ENCODE data around the gene AHCYL1.

DNA sequence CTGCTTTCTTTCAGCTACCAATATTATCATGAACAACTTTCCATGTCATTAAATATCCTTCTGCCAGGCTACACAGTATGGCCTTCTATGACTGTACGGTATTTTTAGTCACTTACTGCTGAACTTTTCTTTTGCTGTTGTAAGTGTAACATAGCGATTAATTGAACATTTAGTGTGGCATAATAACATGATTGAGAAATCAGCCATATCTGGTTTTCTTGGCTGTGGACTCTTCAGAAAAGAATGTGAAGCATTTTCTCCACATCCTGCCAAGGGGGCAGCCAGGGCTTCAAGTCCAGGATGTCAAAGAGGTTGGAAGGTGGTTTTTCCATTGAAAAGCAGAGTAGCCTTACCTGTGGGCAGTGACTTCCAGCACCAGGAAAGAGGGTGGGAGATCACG, 8.8 kb upstream of the AHCYL1 start:
- TF ChIP-seq POLR2AphosphoS5 (IDR thresholded peaks at IDR 0.05; ENCODE audit: low read depth, low read length) (no peak), POLR2A (IDR thresholded peaks at IDR 0.05; ENCODE audit: low read depth, low read length) (no peak), TAF1 (IDR thresholded peaks at IDR 0.05; ENCODE audit: borderline replicate concordance, low read depth, low read length) (no peak)
